ENCODE measurements around the gene CCDC187.

The CCDC187 gene

GRCh38 chr9:136255166-136255538 is 48.7 kb downstream of the CCDC187 start:
- Histone ChIP-seq H3K27me3 (ENCODE audit: control insufficient read depth in 2 of 2, insufficient read depth in 2 of 2, low read length in 2 of 2) (peaks cover 0 to 5% of the 10 kb centered on the region in 2 donors), H3K27ac (ENCODE audit: low read depth in 2 of 2, low read length in 2 of 2) (no peak overlapping the region), H3K36me3 (ENCODE audit: control insufficient read depth in 2 of 2, insufficient read depth in 2 of 2, low read length in 2 of 2) (no peaks in the 10 kb centered on the region), H3K9me3 (ENCODE audit: control insufficient read depth in 2 of 2, low read length in 2 of 2) (no peaks in the 10 kb centered on the region), H3K4me3 (ENCODE audit: low read length in 2 of 2) (no peak overlapping the region), H3K4me1 (ENCODE audit: control insufficient read depth in 2 of 2, insufficient read depth in 2 of 2, low read length in 2 of 2) (no peaks in the 10 kb centered on the region), H3K9ac (ENCODE audit: low read depth in 1 of 2, low read length in 2 of 2) (no peak overlapping the region)

DNA sequence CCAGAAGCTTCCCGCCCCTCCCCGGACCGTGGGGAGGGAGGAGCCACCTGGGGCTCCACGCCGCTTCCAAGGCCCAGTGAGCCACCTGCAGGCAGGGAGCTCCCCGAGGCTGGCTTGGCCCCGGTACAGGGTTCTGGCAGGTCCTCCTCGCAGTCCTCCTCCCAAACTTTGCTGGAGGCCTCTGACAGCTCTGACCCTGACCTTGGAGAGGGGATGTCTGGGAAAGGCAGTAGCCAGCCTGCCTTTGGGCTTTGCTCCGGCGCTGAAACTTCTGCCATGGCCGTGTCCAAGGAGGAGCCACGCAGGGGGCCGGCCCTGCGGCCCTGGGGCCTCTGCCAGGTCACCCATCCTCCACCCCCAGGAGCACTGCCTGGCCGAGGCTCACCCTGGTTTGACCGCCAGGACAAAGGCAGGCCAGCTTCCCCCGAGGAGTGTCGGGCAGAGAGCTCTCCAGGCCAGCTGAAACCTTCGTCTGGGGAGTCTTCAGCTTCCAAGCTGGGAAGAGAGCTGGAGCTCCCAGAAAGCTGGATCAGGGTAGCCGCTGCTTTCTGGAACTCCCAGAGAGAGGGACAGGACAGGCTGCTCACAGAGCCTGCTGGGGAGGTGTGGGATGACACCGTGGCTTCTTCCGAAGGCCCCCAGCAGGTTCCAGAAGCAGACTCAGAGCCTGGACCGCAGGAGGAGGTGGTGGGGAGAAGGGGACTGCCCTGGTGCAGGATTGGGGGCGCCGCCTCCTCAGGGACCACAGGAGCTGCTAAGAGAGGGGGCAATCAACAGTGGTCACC is 49.3 kb downstream of the CCDC187 start:
- Histone ChIP-seq H3K27ac (ENCODE audit: low read depth in 2 of 2, low read length in 2 of 2) (no peak overlapping the region), H3K9me3 (ENCODE audit: control insufficient read depth in 2 of 2, low read length in 2 of 2) (no peaks in the 10 kb centered on the region), H3K27me3 (ENCODE audit: control insufficient read depth in 2 of 2, insufficient read depth in 2 of 2, low read length in 2 of 2) (peaks cover 0 to 8% of the 10 kb centered on the region in 2 donors), H3K36me3 (ENCODE audit: control insufficient read depth in 2 of 2, insufficient read depth in 2 of 2, low read length in 2 of 2) (no peaks in the 10 kb centered on the region), H3K9ac (ENCODE audit: low read depth in 1 of 2, low read length in 2 of 2) (no peak overlapping the region), H3K4me1 (ENCODE audit: control insufficient read depth in 2 of 2, insufficient read depth in 2 of 2, low read length in 2 of 2) (no peaks in the 10 kb centered on the region), H3K4me3 (ENCODE audit: low read length in 2 of 2) (no peak overlapping the region)

GRCh38 chr9:136253246-136254130 is 50.4 kb downstream of the CCDC187 start:
- Histone ChIP-seq H3K9ac (ENCODE audit: low read depth in 1 of 2, low read length in 2 of 2) (no peak overlapping the region), H3K9me3 (ENCODE audit: control insufficient read depth in 2 of 2, low read length in 2 of 2) (no peaks in the 10 kb centered on the region), H3K36me3 (ENCODE audit: control insufficient read depth in 2 of 2, insufficient read depth in 2 of 2, low read length in 2 of 2) (no peaks in the 10 kb centered on the region), H3K27me3 (ENCODE audit: control insufficient read depth in 2 of 2, insufficient read depth in 2 of 2, low read length in 2 of 2) (peaks cover 2 to 16% of the 10 kb centered on the region in 2 donors), H3K4me3 (ENCODE audit: low read length in 2 of 2) (no peak overlapping the region), H3K27ac (ENCODE audit: low read depth in 2 of 2, low read length in 2 of 2) (no peak overlapping the region), H3K4me1 (ENCODE audit: control insufficient read depth in 2 of 2, insufficient read depth in 2 of 2, low read length in 2 of 2) (no peaks in the 10 kb centered on the region)

DNA sequence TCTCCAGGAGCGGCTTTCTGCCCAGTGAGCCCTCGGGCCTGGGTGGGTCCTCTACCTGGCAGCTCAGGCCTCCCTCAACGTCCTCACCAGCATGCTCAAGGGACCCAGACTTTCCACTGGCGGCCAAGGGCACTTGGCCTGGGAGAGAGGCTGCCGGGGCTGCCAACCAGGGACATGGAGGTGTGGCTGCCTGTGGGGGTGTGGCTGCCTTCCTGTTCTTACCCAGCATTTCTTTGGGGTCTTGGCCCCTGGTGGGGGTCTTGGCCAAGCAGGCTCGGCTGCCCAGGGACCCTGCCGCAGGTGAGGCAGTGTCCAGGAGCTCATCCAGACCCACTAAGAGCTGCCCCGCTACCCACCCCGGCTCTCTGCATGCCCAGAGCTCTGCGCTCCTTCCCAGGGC is 51.0 kb downstream of the CCDC187 start:
- no peaks in the 10 kb centered on the region for H3K9me3 ChIP-seq (ENCODE audit: control insufficient read depth in 2 of 2, low read length in 2 of 2)
- H3K9ac ChIP-seq (ENCODE audit: low read depth in 1 of 2, low read length in 2 of 2), result no peak overlapping the region
- no peaks in the 10 kb centered on the region for H3K36me3 ChIP-seq (ENCODE audit: control insufficient read depth in 2 of 2, insufficient read depth in 2 of 2, low read length in 2 of 2)
- no peak overlapping the region for H3K27ac ChIP-seq (ENCODE audit: low read depth in 2 of 2, low read length in 2 of 2)
- peaks cover 2 to 16% of the 10 kb centered on the region in 2 donors for H3K27me3 ChIP-seq (ENCODE audit: control insufficient read depth in 2 of 2, insufficient read depth in 2 of 2, low read length in 2 of 2)
- no peaks in the 10 kb centered on the region for H3K4me1 ChIP-seq (ENCODE audit: control insufficient read depth in 2 of 2, insufficient read depth in 2 of 2, low read length in 2 of 2)
- no peak overlapping the region for H3K4me3 ChIP-seq (ENCODE audit: low read length in 2 of 2)

GRCh38 chr9:136252281-136252680 is 51.6 kb downstream of the CCDC187 start:
- Histone ChIP-seq H3K27me3 (ENCODE audit: control insufficient read depth in 2 of 2, insufficient read depth in 2 of 2, low read length in 2 of 2) (peaks cover 2 to 16% of the 10 kb centered on the region in 2 donors), H3K36me3 (ENCODE audit: control insufficient read depth in 2 of 2, insufficient read depth in 2 of 2, low read length in 2 of 2) (no peaks in the 10 kb centered on the region), H3K4me1 (ENCODE audit: control insufficient read depth in 2 of 2, insufficient read depth in 2 of 2, low read length in 2 of 2) (no peaks in the 10 kb centered on the region), H3K27ac (ENCODE audit: low read depth in 2 of 2, low read length in 2 of 2) (no peak overlapping the region), H3K9me3 (ENCODE audit: control insufficient read depth in 2 of 2, low read length in 2 of 2) (no peaks in the 10 kb centered on the region), H3K9ac (ENCODE audit: low read depth in 1 of 2, low read length in 2 of 2) (no peak overlapping the region), H3K4me3 (ENCODE audit: low read length in 2 of 2) (no peak overlapping the region)

DNA sequence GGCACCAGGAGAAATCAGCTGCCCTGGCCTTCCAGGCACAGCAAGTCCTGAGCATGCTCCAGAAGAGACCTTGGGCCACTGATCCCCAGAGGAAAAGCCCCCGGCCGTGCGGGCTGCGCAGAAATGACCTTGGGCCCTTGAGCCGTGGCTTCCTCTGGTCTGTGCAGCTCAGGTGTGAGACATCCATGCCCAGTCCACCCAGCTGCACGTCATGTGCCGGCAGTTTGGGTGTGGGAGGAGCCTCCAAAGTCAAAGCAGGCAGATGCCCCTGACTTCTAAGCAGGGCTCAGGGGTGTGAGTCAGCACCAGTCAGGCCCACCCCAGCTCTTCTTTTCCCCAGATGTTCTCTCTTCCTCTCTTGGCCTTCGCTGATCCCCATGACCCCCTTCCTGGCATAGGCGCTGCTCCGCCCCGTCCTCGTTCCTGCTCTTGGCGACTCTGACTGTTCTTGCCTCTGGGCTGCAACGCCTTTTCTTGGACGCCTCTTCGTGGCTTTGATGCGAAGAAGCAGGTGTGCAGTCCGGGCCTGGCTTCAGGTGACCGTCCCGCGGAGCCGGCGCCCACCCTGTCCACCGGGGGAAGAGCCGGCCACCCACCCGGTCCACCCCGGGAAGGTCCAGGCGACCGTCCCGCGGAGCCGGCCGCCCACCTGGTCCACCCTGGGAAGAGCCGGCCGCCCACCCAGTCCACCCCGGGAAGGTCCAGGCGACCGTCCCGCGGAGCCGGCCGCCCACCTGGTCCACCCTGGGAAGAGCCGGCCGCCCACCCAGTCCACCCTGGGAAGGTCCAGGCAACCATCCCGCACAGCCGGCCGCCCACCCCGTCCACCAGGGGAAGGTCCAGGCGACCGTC is 52.4 kb downstream of the CCDC187 start:
- no peaks in the 10 kb centered on the region for H3K36me3 ChIP-seq (ENCODE audit: control insufficient read depth in 2 of 2, insufficient read depth in 2 of 2, low read length in 2 of 2)
- H3K27me3 ChIP-seq (ENCODE audit: control insufficient read depth in 2 of 2, insufficient read depth in 2 of 2, low read length in 2 of 2), result peaks cover 2 to 16% of the 10 kb centered on the region in 2 donors
- H3K9ac ChIP-seq (ENCODE audit: low read depth in 1 of 2, low read length in 2 of 2), result no peak overlapping the region
- H3K4me3 ChIP-seq (ENCODE audit: low read length in 2 of 2), result no peak overlapping the region
- no peak overlapping the region for H3K27ac ChIP-seq (ENCODE audit: low read depth in 2 of 2, low read length in 2 of 2)
- H3K9me3 ChIP-seq (ENCODE audit: control insufficient read depth in 2 of 2, low read length in 2 of 2), result no peaks in the 10 kb centered on the region
- H3K4me1 ChIP-seq (ENCODE audit: control insufficient read depth in 2 of 2, insufficient read depth in 2 of 2, low read length in 2 of 2), result no peaks in the 10 kb centered on the region

DNA sequence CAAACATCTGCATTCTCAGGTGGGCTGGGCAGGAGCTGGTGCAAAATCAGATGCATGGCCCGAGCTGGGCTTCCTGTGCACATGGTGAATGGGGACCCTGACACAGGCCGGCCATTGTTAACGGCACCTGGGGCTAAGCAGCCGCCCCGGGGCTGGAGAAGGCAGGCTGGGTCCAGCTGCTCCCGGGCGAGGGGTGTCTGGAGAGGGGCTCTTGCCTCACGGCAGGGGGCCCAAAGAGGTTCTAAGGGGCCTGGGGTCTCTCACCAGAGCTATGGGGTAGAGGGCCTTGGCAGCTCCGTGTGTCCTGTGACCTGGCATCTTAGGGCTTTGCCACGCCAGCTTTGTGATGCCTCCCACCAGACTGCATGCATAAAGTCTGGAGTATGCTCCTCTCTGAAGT is 53.2 kb downstream of the CCDC187 start:
- Histone ChIP-seq H3K4me1 (ENCODE audit: control insufficient read depth in 2 of 2, insufficient read depth in 2 of 2, low read length in 2 of 2) (no peaks in the 10 kb centered on the region), H3K27me3 (ENCODE audit: control insufficient read depth in 2 of 2, insufficient read depth in 2 of 2, low read length in 2 of 2) (peaks cover 2 to 16% of the 10 kb centered on the region in 2 donors), H3K4me3 (ENCODE audit: low read length in 2 of 2) (no peak overlapping the region), H3K27ac (ENCODE audit: low read depth in 2 of 2, low read length in 2 of 2) (no peak overlapping the region), H3K9me3 (ENCODE audit: control insufficient read depth in 2 of 2, low read length in 2 of 2) (no peaks in the 10 kb centered on the region), H3K9ac (ENCODE audit: low read depth in 1 of 2, low read length in 2 of 2) (no peak overlapping the region), H3K36me3 (ENCODE audit: control insufficient read depth in 2 of 2, insufficient read depth in 2 of 2, low read length in 2 of 2) (no peaks in the 10 kb centered on the region)

GRCh38 chr9:136249877-136250559 is 53.9 kb downstream of the CCDC187 start:
- Histone ChIP-seq H3K9ac (ENCODE audit: low read depth in 1 of 2, low read length in 2 of 2) (no peak overlapping the region), H3K9me3 (ENCODE audit: control insufficient read depth in 2 of 2, low read length in 2 of 2) (no peaks in the 10 kb centered on the region), H3K27ac (ENCODE audit: low read depth in 2 of 2, low read length in 2 of 2) (no peak overlapping the region), H3K4me1 (ENCODE audit: control insufficient read depth in 2 of 2, insufficient read depth in 2 of 2, low read length in 2 of 2) (peaks cover 2 to 3% of the 10 kb centered on the region in 2 donors), H3K36me3 (ENCODE audit: control insufficient read depth in 2 of 2, insufficient read depth in 2 of 2, low read length in 2 of 2) (no peaks in the 10 kb centered on the region), H3K27me3 (ENCODE audit: control insufficient read depth in 2 of 2, insufficient read depth in 2 of 2, low read length in 2 of 2) (peaks cover 2 to 16% of the 10 kb centered on the region in 2 donors), H3K4me3 (ENCODE audit: low read length in 2 of 2) (no peak overlapping the region)

- no peak overlapping the region for H3K27ac ChIP-seq (ENCODE audit: low read depth in 2 of 2, low read length in 2 of 2)
- H3K27me3 ChIP-seq (ENCODE audit: control insufficient read depth in 2 of 2, insufficient read depth in 2 of 2, low read length in 2 of 2), result peaks cover 2 to 16% of the 10 kb centered on the region in 2 donors
Observed at GRCh38 chr9:136248951-136249876, 54.7 kb downstream of the CCDC187 start.

More at GRCh38 chr9:136248951-136249876, 54.7 kb downstream of the CCDC187 start:
- no peak overlapping the region for H3K4me3 ChIP-seq (ENCODE audit: low read length in 2 of 2)
- no peak overlapping the region for H3K9ac ChIP-seq (ENCODE audit: low read depth in 1 of 2, low read length in 2 of 2)
- H3K9me3 ChIP-seq (ENCODE audit: control insufficient read depth in 2 of 2, low read length in 2 of 2), result no peaks in the 10 kb centered on the region
- H3K36me3 ChIP-seq (ENCODE audit: control insufficient read depth in 2 of 2, insufficient read depth in 2 of 2, low read length in 2 of 2), result no peaks in the 10 kb centered on the region
- H3K4me1 ChIP-seq (ENCODE audit: control insufficient read depth in 2 of 2, insufficient read depth in 2 of 2, low read length in 2 of 2), result peaks cover 8 to 10% of the 10 kb centered on the region in 2 donors
